HG03066 (cell line): ENCODE measurements around the gene PGK1.
"Not testable (repeated sequence)": the region's sequence is repeated elsewhere in the genome, so short reads cannot be mapped to it uniquely, and the experiment has no call there.

Experiments
- ATAC-seq: cut with Tn5 transposase; IDR thresholded peaks from one replicate; pipeline ENCODE4 v1.9.1; 2021; ENCODE audit warnings: low read depth; ENCODE audit not compliant: unreplicated experiment

Gene PGK1

GRCh38 chrX:78111140-78111931 lies 7.3 kb downstream of the PGK1 start:
- ATAC-seq, result no peak

- no peak for ATAC-seq
These were observed 12.3 kb downstream of the PGK1 start for GRCh38 chrX:78116365-78116764.

- ATAC-seq, result no peak
These were observed 12.7 kb downstream of the PGK1 start for GRCh38 chrX:78116766-78117165.

- ATAC-seq, result no peak
These were observed 14.6 kb downstream of the PGK1 start for GRCh38 chrX:78118628-78119027.

GRCh38 chrX:78119521-78120227 lies 15.6 kb downstream of the PGK1 start:
- no peak for ATAC-seq

- no peak for ATAC-seq
These were observed 19.1 kb downstream of the PGK1 start for GRCh38 chrX:78123190-78123589.

- ATAC-seq, result no peak
These were observed 20.3 kb downstream of the PGK1 start for GRCh38 chrX:78124307-78124706.

DNA sequence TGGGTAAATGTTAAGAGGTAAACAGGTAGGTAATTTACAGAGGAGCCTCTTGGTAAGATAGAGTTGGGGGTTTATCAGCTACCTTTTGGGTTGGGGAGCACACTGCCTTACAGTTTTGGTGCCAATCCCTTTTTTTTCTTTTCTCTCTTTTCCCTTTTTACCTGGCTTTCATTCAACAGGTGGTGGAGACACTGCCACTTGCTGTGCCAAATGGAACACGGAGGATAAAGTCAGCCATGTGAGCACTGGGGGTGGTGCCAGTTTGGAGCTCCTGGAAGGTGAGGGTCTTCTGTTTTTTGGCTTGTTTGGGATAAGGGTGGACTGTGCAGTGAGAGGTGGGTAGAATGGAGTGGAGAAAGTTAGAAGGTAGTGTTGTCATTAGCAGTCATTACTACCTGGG lies 21.1 kb downstream of the PGK1 start:
- ATAC-seq, result no peak

GRCh38 chrX:78125781-78126180 lies 21.7 kb downstream of the PGK1 start:
- not testable (repeated sequence) for ATAC-seq

- ATAC-seq, result no peak
These were observed 25.7 kb downstream of the PGK1 start for GRCh38 chrX:78129714-78130113.

GRCh38 chrX:78130396-78130795 lies 26.3 kb downstream of the PGK1 start:
- ATAC-seq, result no peak

DNA sequence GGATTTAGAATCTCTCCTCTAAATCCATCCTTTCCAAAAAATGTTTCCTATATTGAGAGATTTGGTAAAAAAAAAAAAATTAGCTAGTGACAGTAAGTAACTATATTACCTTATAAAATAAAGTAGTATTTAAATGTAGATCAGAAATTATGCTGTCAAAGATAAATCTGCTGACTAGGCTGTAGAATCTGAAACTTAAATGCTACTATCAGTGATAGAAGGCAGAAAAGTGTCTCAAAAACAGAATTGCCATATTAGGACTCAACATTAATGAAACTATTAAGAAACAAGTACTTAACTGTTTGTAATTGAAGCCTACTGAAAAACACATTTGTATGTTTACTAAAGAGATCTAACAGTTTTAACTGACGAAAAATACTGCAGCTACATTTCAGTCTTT lies 27.1 kb downstream of the PGK1 start:
- ATAC-seq, result no peak

- ATAC-seq, result no peak
These were observed 29.4 kb downstream of the PGK1 start for GRCh38 chrX:78133238-78133960.

GRCh38 chrX:78139160-78140123 lies 35.4 kb downstream of the PGK1 start, which contains the start of gene TAF9B:
TSS of gene TAF9B (minus strand) at chrX:78139650. CDS start at chrX:78139611, 39 bp downstream.
- ATAC-seq, result peak; percentile 83

GRCh38 chrX:78140206-78140605 lies 36.2 kb downstream of the PGK1 start:
- ATAC-seq, result no peak

GRCh38 chrX:78147002-78147540 lies 43.0 kb downstream of the PGK1 start:
- not testable (repeated sequence) for ATAC-seq

- not testable (repeated sequence) for ATAC-seq
These were observed 53.3 kb downstream of the PGK1 start for GRCh38 chrX:78157373-78157772.

DNA sequence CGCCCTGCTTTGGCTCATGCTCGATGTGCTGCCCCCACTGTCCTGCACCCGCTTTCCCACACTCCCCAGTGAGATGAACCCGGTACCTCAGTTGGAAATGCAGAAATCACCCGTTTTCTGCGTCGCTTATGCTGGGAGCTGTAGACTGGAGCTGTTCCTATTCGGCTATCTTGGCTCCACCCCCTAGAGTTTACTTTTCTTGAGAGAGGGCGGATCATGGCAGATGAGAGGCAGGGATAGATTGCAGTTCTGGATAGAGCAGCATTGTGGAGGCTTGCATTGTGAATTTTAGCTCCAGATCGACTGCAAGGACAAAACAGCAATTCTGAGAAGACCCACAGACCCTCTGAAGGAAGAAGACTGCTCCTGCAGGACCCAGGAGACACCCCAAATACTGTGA lies 53.8 kb downstream of the PGK1 start:
- not testable (repeated sequence) for ATAC-seq

DNA sequence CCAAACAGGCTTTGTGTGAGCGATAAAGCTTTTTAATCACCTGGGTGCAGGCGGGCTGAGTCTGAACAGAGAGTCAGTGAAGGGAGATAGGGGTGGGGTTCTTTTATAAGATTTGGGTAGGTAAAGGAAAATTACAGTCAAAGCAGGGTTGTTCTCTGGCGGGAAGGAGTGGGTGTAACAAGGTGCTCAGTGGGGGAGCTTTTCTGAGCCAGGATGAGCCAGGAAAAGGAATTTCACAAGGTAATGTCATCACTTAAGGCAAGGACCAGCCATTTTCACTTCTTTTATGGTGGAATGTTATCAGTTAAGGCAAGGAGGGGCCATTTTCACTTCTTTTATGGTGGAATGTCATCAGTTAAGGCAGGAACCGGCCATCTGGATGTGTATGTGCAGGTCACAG lies 56.7 kb downstream of the PGK1 start:
- not testable (repeated sequence) for ATAC-seq

GRCh38 chrX:78163175-78163574 lies 59.1 kb downstream of the PGK1 start:
- ATAC-seq, result not testable (repeated sequence)
